ENCODE measurements around the gene ICOSLG. TPM values are rescaled to one million over a fixed set of nuclear protein-coding genes. Genes with fewer than 3 reads are reported as not detected.
"Not testable (repeated sequence)": the region's sequence is repeated elsewhere in the genome, so short reads cannot be mapped to it uniquely, and the experiment has no call there.

The ICOSLG gene
- total RNA-seq = 1 to 10 TPM; 5.4 to 5.8 TPM
- 1 to 10 TPM in 1 of 3 donors, under 1 TPM in 2; 0.19 to 1.7 (median 0.49) TPM for polyA plus RNA-seq
- 0.25 to 3.9 (median 0.99) reads per million in 6 experiments for total RNA-seq

- not testable (repeated sequence) for DNase-seq, H3K36me3 Mint-ChIP-seq, H3K4me1 Mint-ChIP-seq
Observed at GRCh38 chr21:44240842-44241241, at the start of gene ICOSLG. TSS of gene ICOSLG (minus strand) at chr21:44240943. CDS start at chr21:44240817, 126 bp downstream.

GRCh38 chr21:44289381-44290010, 48.8 kb upstream of the ICOSLG start:
- H3K27me3 Mint-ChIP-seq = peaks cover 0 to 5% (median 0%) of the 10 kb centered on the region in 5 donors
- H3K27ac Mint-ChIP-seq = no peak overlapping the region
- POLR2A ChIA-PET = no interaction called here
- H3K4me3 Mint-ChIP-seq = no peak overlapping the region
- peaks cover 4 to 32% (median 7%) of the 10 kb centered on the region in 4 donors for H3K4me1 Mint-ChIP-seq
- H3K36me3 Mint-ChIP-seq = no peaks in the 10 kb centered on the region
- DNase-seq (peak in 1 of 10 donors; percentile 44), ATAC-seq (no peak)
- H3K9me3 Mint-ChIP-seq = no peaks in the 10 kb centered on the region

More at GRCh38 chr21:44240842-44241241, at the start of gene ICOSLG:
- H3K4me3 Mint-ChIP-seq, POLR2A ChIA-PET, H3K9me3 Mint-ChIP-seq, H3K27me3 Mint-ChIP-seq, H3K27ac Mint-ChIP-seq: not testable (repeated sequence)
- peak; percentile 42 to 55 for ATAC-seq

GRCh38 chr21:44288251-44289110, 47.7 kb upstream of the ICOSLG start:
- Mint-ChIP-seq H3K27ac (no peak overlapping the region), H3K27me3 (peaks cover 0 to 5% (median 0%) of the 10 kb centered on the region in 5 donors), H3K4me1 (peaks cover 2 to 33% (median 4%) of the 10 kb centered on the region in 4 donors), H3K9me3 (no peaks in the 10 kb centered on the region), H3K36me3 (no peaks in the 10 kb centered on the region), H3K4me3 (no peak overlapping the region)
- ATAC-seq = no peak
- POLR2A ChIA-PET = no interaction called here
- peak in 1 of 10 donors; percentile 59 for DNase-seq

GRCh38 chr21:44286716-44287632, 46.2 kb upstream of the ICOSLG start:
- Mint-ChIP-seq H3K36me3 (no peaks in the 10 kb centered on the region), H3K27ac (no peak overlapping the region), H3K27me3 (peaks cover 0 to 5% (median 0%) of the 10 kb centered on the region in 5 donors), H3K9me3 (no peaks in the 10 kb centered on the region), H3K4me1 (peaks cover 0 to 18% (median under 1%) of the 10 kb centered on the region in 4 donors), H3K4me3 (no peak overlapping the region)
- POLR2A ChIA-PET = no interaction called here
- peak in 1 of 10 donors; percentile 51 for DNase-seq
- no peak for ATAC-seq

- Mint-ChIP-seq H3K36me3 (no peaks in the 10 kb centered on the region), H3K9me3 (no peaks in the 10 kb centered on the region), H3K27ac (no peak overlapping the region), H3K4me3 (no peak overlapping the region), H3K4me1 (peaks cover 0 to 14% (median under 1%) of the 10 kb centered on the region in 4 donors), H3K27me3 (peaks cover 0 to 5% (median 0%) of the 10 kb centered on the region in 5 donors)
- ATAC-seq (no peak), DNase-seq (peak in 1 of 10 donors; percentile 51)
- POLR2A ChIA-PET = no interaction called here
Observed at GRCh38 chr21:44286086-44286715, 45.5 kb upstream of the ICOSLG start.

GRCh38 chr21:44285138-44285992, 44.6 kb upstream of the ICOSLG start, which contains the start of gene AIRE:
TSS of gene AIRE (plus strand) at chr21:44285876. CDS start at chr21:44286007, 131 bp downstream.
- Mint-ChIP-seq H3K4me3 (no peak within 1 kb of the TSS), H3K9me3 (no peaks in the 10 kb centered on the region), H3K36me3 (no peaks in the 10 kb centered on the region), H3K27me3 (peaks cover 0 to 5% (median 0%) of the 10 kb centered on the region in 5 donors), H3K4me1 (peaks cover 0 to 14% (median under 1%) of the 10 kb centered on the region in 4 donors), H3K27ac (peak within 1 kb of the TSS in 1 of 10 donors; percentile 4)
- ATAC-seq = no peak
- POLR2A ChIA-PET = no interaction called here
- DNase-seq = peak in 1 of 10 donors; percentile 44

GRCh38 chr21:44283948-44284347, 43.2 kb upstream of the ICOSLG start:
- Mint-ChIP-seq H3K9me3 (no peaks in the 10 kb centered on the region), H3K36me3 (no peaks in the 10 kb centered on the region), H3K4me1 (peaks cover 0 to 14% (median 0%) of the 10 kb centered on the region in 4 donors), H3K27me3 (peaks cover 0 to 5% (median 0%) of the 10 kb centered on the region in 5 donors), H3K4me3 (no peak overlapping the region), H3K27ac (peak overlapping the region in 2 of 10 donors; percentile 44 to 59)
- DNase-seq (no peak), ATAC-seq (no peak)
- POLR2A ChIA-PET = interaction anchor here (0.6 kb wide), 1 partner anchor 16 kb away, joined by 5 read pairs; no protein-coding TSS in a partner anchor

- peak overlapping the region in 1 of 10 donors; percentile 44 for H3K27ac Mint-ChIP-seq
- not testable (repeated sequence) for H3K36me3 Mint-ChIP-seq, ATAC-seq, H3K9me3 Mint-ChIP-seq, H3K4me3 Mint-ChIP-seq, H3K27me3 Mint-ChIP-seq, DNase-seq
- peaks cover 0 to 12% (median 0%) of the 10 kb centered on the region in 4 donors for H3K4me1 Mint-ChIP-seq
- POLR2A ChIA-PET = interaction anchor here (0.6 kb wide), 1 partner anchor 15 kb away, joined by 5 read pairs; no protein-coding TSS in a partner anchor
Observed at GRCh38 chr21:44283211-44283785, 42.6 kb upstream of the ICOSLG start.

GRCh38 chr21:44282370-44282769, 41.6 kb upstream of the ICOSLG start:
- Mint-ChIP-seq H3K4me1 (peaks cover 0 to 6% (median 0%) of the 10 kb centered on the region in 4 donors), H3K27me3 (no peaks in the 10 kb centered on the region), H3K4me3 (no peak overlapping the region), H3K27ac (no peak overlapping the region), H3K9me3 (no peaks in the 10 kb centered on the region), H3K36me3 (no peaks in the 10 kb centered on the region)
- POLR2A ChIA-PET = no interaction called here
- ATAC-seq (no peak), DNase-seq (no peak)

- Mint-ChIP-seq H3K4me1 (peaks cover 0 to 6% (median 0%) of the 10 kb centered on the region in 4 donors), H3K27me3 (no peaks in the 10 kb centered on the region), H3K9me3 (no peaks in the 10 kb centered on the region), H3K4me3 (peak overlapping the region in 1 of 10 donors; percentile 41), H3K27ac (no peak overlapping the region), H3K36me3 (no peaks in the 10 kb centered on the region)
- no peak for ATAC-seq
- DNase-seq = no peak
- POLR2A ChIA-PET = no interaction called here
Observed at GRCh38 chr21:44281801-44282200, 41.1 kb upstream of the ICOSLG start.

Data from naive thymus-derived CD8-positive, alpha-beta T cell (primary cell).